ENCODE data around the gene SESTD1. TPM values are rescaled to one million over a fixed set of nuclear protein-coding genes. Genes with fewer than 3 reads are reported as not detected.
A peak's percentile ranks its signal among the peaks of the same experiment; 100 is the strongest.
"Not testable (repeated sequence)": the region's sequence is repeated elsewhere in the genome, so short reads cannot be mapped to it uniquely, and the experiment has no call there.

SESTD1 gene
- total RNA-seq, 2 experiments from 2014 or later: 11.6 to 13.1 TPM

- no peaks in the 10 kb centered on the region for H3K4me1 Mint-ChIP-seq (ENCODE audit: low read depth)
- DNase-seq: no peak
- CTCF ChIA-PET: no interaction called here
- no peaks in the 10 kb centered on the region for H3K27me3 Mint-ChIP-seq
- POLR2A ChIA-PET: no interaction called here
- H3K4me3 Mint-ChIP-seq: no peak overlapping the region
- H3K27ac Mint-ChIP-seq: no peak overlapping the region
- H3K9me3 Mint-ChIP-seq: no peaks in the 10 kb centered on the region
- H3K36me3 Mint-ChIP-seq: no peaks in the 10 kb centered on the region
- intact Hi-C loops (cut with micrococcal nuclease): no loop called here
Measured at GRCh38 chr2:179226203-179226960, 38.2 kb downstream of the SESTD1 start.

- ChIA-PET CTCF (no interaction called here), POLR2A (no interaction called here)
- Mint-ChIP-seq H3K27me3 (no peaks in the 10 kb centered on the region), H3K4me1 (ENCODE audit: low read depth) (no peaks in the 10 kb centered on the region), H3K4me3 (no peak overlapping the region), H3K36me3 (no peaks in the 10 kb centered on the region), H3K9me3 (no peaks in the 10 kb centered on the region), H3K27ac (no peak overlapping the region)
- intact Hi-C loops (cut with micrococcal nuclease): no loop called here
- DNase-seq: no peak
Measured at GRCh38 chr2:179224361-179224760, 40.3 kb downstream of the SESTD1 start.

- POLR2A ChIA-PET: no interaction called here
- no peaks in the 10 kb centered on the region for H3K4me1 Mint-ChIP-seq (ENCODE audit: low read depth)
- H3K4me3 Mint-ChIP-seq: no peak overlapping the region
- H3K27ac Mint-ChIP-seq: no peak overlapping the region
- H3K27me3 Mint-ChIP-seq: no peaks in the 10 kb centered on the region
- CTCF ChIA-PET: no interaction called here
- H3K9me3 Mint-ChIP-seq: peaks cover 6% of the 10 kb centered on the region
- no peaks in the 10 kb centered on the region for H3K36me3 Mint-ChIP-seq
- intact Hi-C loops (cut with micrococcal nuclease): no loop called here
- no peak for DNase-seq
Measured at GRCh38 chr2:179222076-179222475, 42.6 kb downstream of the SESTD1 start.

- H3K27ac Mint-ChIP-seq: no peak overlapping the region
- H3K4me3 Mint-ChIP-seq: no peak overlapping the region
- peak; percentile 58 for DNase-seq
- intact Hi-C loops (cut with micrococcal nuclease): loop anchor here (1.0 kb wide), 3 partner anchors 121 to 532 kb away; no protein-coding TSS in a partner anchor
- no peaks in the 10 kb centered on the region for H3K4me1 Mint-ChIP-seq (ENCODE audit: low read depth)
- POLR2A ChIA-PET: no interaction called here
- no peaks in the 10 kb centered on the region for H3K27me3 Mint-ChIP-seq
- H3K9me3 Mint-ChIP-seq: peaks cover 6% of the 10 kb centered on the region
- H3K36me3 Mint-ChIP-seq: no peaks in the 10 kb centered on the region
- CTCF ChIA-PET: interaction anchor here (0.6 to 1.3 kb wide), 15 partner anchors 8 to 223 kb away, joined by 3 to 5 read pairs (median 3); no protein-coding TSS in a partner anchor
Measured at GRCh38 chr2:179218848-179219594, 45.6 kb downstream of the SESTD1 start.

- H3K27me3 Mint-ChIP-seq; H3K36me3 Mint-ChIP-seq; POLR2A ChIA-PET; H3K9me3 Mint-ChIP-seq; H3K27ac Mint-ChIP-seq; DNase-seq; CTCF ChIA-PET; H3K4me1 Mint-ChIP-seq (ENCODE audit: low read depth); H3K4me3 Mint-ChIP-seq; intact Hi-C loops (cut with micrococcal nuclease): not testable (repeated sequence)
Measured at GRCh38 chr2:179214671-179215070, 50.0 kb downstream of the SESTD1 start.

GRCh38 chr2:179211355-179211754, 53.3 kb downstream of the SESTD1 start:
- H3K27me3 Mint-ChIP-seq: no peaks in the 10 kb centered on the region
- H3K36me3 Mint-ChIP-seq: no peaks in the 10 kb centered on the region
- POLR2A ChIA-PET: no interaction called here
- no peak overlapping the region for H3K4me3 Mint-ChIP-seq
- no peak overlapping the region for H3K27ac Mint-ChIP-seq
- H3K9me3 Mint-ChIP-seq: peaks cover 3% of the 10 kb centered on the region
- CTCF ChIA-PET: no interaction called here
- no peaks in the 10 kb centered on the region for H3K4me1 Mint-ChIP-seq (ENCODE audit: low read depth)
- DNase-seq: no peak
- intact Hi-C loops (cut with micrococcal nuclease): no loop called here

- CTCF ChIA-PET: interaction anchor here (1.6 kb wide), 1 partner anchor 11 kb away, joined by 3 read pairs; no protein-coding TSS in a partner anchor
- H3K36me3 Mint-ChIP-seq; DNase-seq; POLR2A ChIA-PET; H3K4me3 Mint-ChIP-seq; H3K4me1 Mint-ChIP-seq (ENCODE audit: low read depth); H3K9me3 Mint-ChIP-seq; H3K27ac Mint-ChIP-seq; intact Hi-C loops (cut with micrococcal nuclease); H3K27me3 Mint-ChIP-seq: not testable (repeated sequence)
Measured at GRCh38 chr2:179208277-179208676, 56.4 kb downstream of the SESTD1 start.

GRCh38 chr2:179207047-179207446, 57.6 kb downstream of the SESTD1 start:
- H3K9me3 Mint-ChIP-seq: peaks cover 11% of the 10 kb centered on the region
- ChIA-PET POLR2A (no interaction called here), CTCF (no interaction called here)
- H3K36me3 Mint-ChIP-seq: peaks cover 2% of the 10 kb centered on the region
- intact Hi-C loops (cut with micrococcal nuclease): no loop called here
- no peak overlapping the region for H3K27ac Mint-ChIP-seq
- DNase-seq: no peak
- H3K27me3 Mint-ChIP-seq: no peaks in the 10 kb centered on the region
- no peak overlapping the region for H3K4me3 Mint-ChIP-seq
- H3K4me1 Mint-ChIP-seq (ENCODE audit: low read depth): no peaks in the 10 kb centered on the region

- no peak overlapping the region for H3K4me3 Mint-ChIP-seq
- CTCF ChIA-PET: no interaction called here
- H3K27ac Mint-ChIP-seq: no peak overlapping the region
- POLR2A ChIA-PET: no interaction called here
- no peaks in the 10 kb centered on the region for H3K4me1 Mint-ChIP-seq (ENCODE audit: low read depth)
- H3K36me3 Mint-ChIP-seq: peaks cover 2% of the 10 kb centered on the region
- H3K9me3 Mint-ChIP-seq: peaks cover 13% of the 10 kb centered on the region
- intact Hi-C loops (cut with micrococcal nuclease): no loop called here
- H3K27me3 Mint-ChIP-seq: no peaks in the 10 kb centered on the region
- no peak for DNase-seq
Measured at GRCh38 chr2:179201869-179202268, 62.8 kb downstream of the SESTD1 start.

- POLR2A ChIA-PET; H3K4me1 Mint-ChIP-seq (ENCODE audit: low read depth); intact Hi-C loops (cut with micrococcal nuclease); H3K27me3 Mint-ChIP-seq; CTCF ChIA-PET; H3K27ac Mint-ChIP-seq; DNase-seq; H3K9me3 Mint-ChIP-seq; H3K4me3 Mint-ChIP-seq; H3K36me3 Mint-ChIP-seq: not testable (repeated sequence)
Measured at GRCh38 chr2:179195926-179196590, 68.6 kb downstream of the SESTD1 start.

- ChIA-PET POLR2A (no interaction called here), CTCF (interaction anchor here (0.5 kb wide), 1 partner anchor 8 kb away, joined by 4 read pairs; no protein-coding TSS in a partner anchor)
- no peak overlapping the region for H3K4me3 Mint-ChIP-seq
- H3K27me3 Mint-ChIP-seq: no peaks in the 10 kb centered on the region
- no peak for DNase-seq
- intact Hi-C loops (cut with micrococcal nuclease): no loop called here
- H3K36me3 Mint-ChIP-seq: peaks cover 4% of the 10 kb centered on the region
- peaks cover 7% of the 10 kb centered on the region for H3K4me1 Mint-ChIP-seq (ENCODE audit: low read depth)
- H3K9me3 Mint-ChIP-seq: peaks cover 8% of the 10 kb centered on the region
- no peak overlapping the region for H3K27ac Mint-ChIP-seq
Measured at GRCh38 chr2:179195141-179195540, 69.5 kb downstream of the SESTD1 start.

GRCh38 chr2:179193759-179194394, 70.8 kb downstream of the SESTD1 start:
- Mint-ChIP-seq H3K27ac (no peak overlapping the region), H3K9me3 (peaks cover 17% of the 10 kb centered on the region), H3K36me3 (peaks cover 11% of the 10 kb centered on the region), H3K4me1 (ENCODE audit: low read depth) (peaks cover 7% of the 10 kb centered on the region), H3K4me3 (no peak overlapping the region), H3K27me3 (no peaks in the 10 kb centered on the region)
- DNase-seq: no peak
- ChIA-PET CTCF (interaction anchor here (1.2 kb wide), 1 partner anchor 25 kb away, joined by 3 read pairs; no protein-coding TSS in a partner anchor), POLR2A (no interaction called here)
- intact Hi-C loops (cut with micrococcal nuclease): no loop called here
